ENCODE data around the gene TSPAN13. TPM values are rescaled to one million over a fixed set of nuclear protein-coding genes. Genes with fewer than 3 reads are reported as not detected.

Gene TSPAN13
- total RNA-seq, 1 experiment from 2014 or later: 208 TPM

DNA sequence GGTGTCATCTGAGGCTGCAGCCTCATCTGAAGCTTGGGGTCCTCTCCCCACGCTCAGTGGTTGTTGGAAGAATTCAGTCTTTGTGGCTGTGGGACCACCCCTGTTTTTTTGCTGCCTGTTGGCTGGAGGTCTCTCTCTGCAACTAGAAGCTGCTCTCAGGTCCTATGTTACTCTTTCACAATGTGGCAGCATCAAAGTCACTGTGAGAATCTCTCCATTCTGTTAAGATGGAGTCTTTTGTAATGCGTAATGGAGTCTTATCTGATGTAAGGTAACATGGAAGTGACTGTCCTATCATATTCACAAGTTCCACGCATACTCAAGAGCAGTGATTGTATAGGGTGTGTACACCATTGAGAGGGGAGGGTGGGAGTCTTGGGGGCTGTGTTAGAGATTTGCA, 24.9 kb downstream of the TSPAN13 start:
- Mint-ChIP-seq H3K4me1 (ENCODE audit: low read depth, unreplicated experiment) (peaks cover 5% of the 10 kb centered on the region), H3K4me3 (ENCODE audit: unreplicated experiment) (no peak overlapping the region), H3K9me3 (ENCODE audit: unreplicated experiment) (no peaks in the 10 kb centered on the region), H3K27me3 (ENCODE audit: insufficient read depth, unreplicated experiment) (no peaks in the 10 kb centered on the region), H3K36me3 (ENCODE audit: insufficient read depth, unreplicated experiment) (peaks cover 38% of the 10 kb centered on the region), H3K27ac (ENCODE audit: unreplicated experiment) (peak overlapping the region; percentile 40)
- Histone ChIP-seq H3K4me3 (ENCODE audit: low read depth, low read length) (no peak overlapping the region), H3K9me3 (no peaks in the 10 kb centered on the region), H3K36me3 (ENCODE audit: control insufficient read depth, insufficient read depth, low read length) (no peaks in the 10 kb centered on the region; the same call in 1 of the 2 replicates), H3K4me1 (peaks cover 6% of the 10 kb centered on the region), H3K27me3 (replicated peaks; ENCODE audit: control insufficient read depth, insufficient read depth, low read length) (no peaks in the 10 kb centered on the region)
- no TSS peak for BruUV-seq (replicated peaks)
- ChIA-PET POLR2A (no interaction called here), CTCF (no interaction called here)
- no peak for DNase-seq
- TF ChIP-seq, protein P1, sequence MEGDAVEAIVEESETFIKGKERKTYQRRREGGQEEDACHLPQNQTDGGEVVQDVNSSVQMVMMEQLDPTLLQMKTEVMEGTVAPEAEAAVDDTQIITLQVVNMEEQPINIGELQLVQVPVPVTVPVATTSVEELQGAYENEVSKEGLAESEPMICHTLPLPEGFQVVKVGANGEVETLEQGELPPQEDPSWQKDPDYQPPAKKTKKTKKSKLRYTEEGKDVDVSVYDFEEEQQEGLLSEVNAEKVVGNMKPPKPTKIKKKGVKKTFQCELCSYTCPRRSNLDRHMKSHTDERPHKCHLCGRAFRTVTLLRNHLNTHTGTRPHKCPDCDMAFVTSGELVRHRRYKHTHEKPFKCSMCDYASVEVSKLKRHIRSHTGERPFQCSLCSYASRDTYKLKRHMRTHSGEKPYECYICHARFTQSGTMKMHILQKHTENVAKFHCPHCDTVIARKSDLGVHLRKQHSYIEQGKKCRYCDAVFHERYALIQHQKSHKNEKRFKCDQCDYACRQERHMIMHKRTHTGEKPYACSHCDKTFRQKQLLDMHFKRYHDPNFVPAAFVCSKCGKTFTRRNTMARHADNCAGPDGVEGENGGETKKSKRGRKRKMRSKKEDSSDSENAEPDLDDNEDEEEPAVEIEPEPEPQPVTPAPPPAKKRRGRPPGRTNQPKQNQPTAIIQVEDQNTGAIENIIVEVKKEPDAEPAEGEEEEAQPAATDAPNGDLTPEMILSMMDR (IDR thresholded peaks at IDR 0.05; ENCODE audit: insufficient read depth in 1 of 2, low read depth in 1 of 2, low read length in 1 of 2, severe bottlenecking in 1 of 2, unreplicated experiment in 1 of 2): no peak
- intact Hi-C loops (cut with micrococcal nuclease; ENCODE audit: unreplicated experiment): no loop called here

DNA sequence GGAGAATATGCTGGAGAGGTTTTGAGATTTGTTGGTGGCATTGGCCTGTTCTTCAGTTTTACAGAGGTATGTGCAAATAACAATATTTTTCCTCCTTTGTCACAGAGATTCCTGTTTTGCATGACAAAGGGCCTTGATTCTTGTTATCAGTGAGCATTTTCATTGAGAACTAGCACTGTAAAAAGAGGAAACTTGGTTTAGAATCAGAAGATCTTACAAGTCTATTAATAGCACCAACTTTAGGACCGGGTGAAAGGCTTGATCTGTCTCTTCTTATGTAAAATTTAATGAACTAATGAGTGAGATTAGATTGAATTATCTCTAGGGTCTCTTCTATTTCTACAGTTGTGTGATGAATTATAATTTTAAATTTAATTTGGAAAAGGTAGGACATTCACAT, 25.5 kb downstream of the TSPAN13 start:
- no peak for DNase-seq
- peaks cover 44% of the 10 kb centered on the region for H3K36me3 Mint-ChIP-seq (ENCODE audit: insufficient read depth, unreplicated experiment)
- ChIA-PET POLR2A (no interaction called here), CTCF (no interaction called here)
- Histone ChIP-seq H3K36me3 (ENCODE audit: control insufficient read depth, insufficient read depth, low read length) (no peaks in the 10 kb centered on the region; the same call in 1 of the 2 replicates), H3K4me1 (peaks cover under 1% of the 10 kb centered on the region; the same call in 1 of the 2 replicates), H3K27me3 (replicated peaks; ENCODE audit: control insufficient read depth, insufficient read depth, low read length) (no peaks in the 10 kb centered on the region), H3K9me3 (no peaks in the 10 kb centered on the region), H3K4me3 (ENCODE audit: low read depth, low read length) (no peak overlapping the region)
- no peak overlapping the region for H3K4me3 Mint-ChIP-seq (ENCODE audit: unreplicated experiment)
- no peak overlapping the region for H3K27ac Mint-ChIP-seq (ENCODE audit: unreplicated experiment)
- no peaks in the 10 kb centered on the region for H3K9me3 Mint-ChIP-seq (ENCODE audit: unreplicated experiment)
- H3K27me3 Mint-ChIP-seq (ENCODE audit: insufficient read depth, unreplicated experiment): no peaks in the 10 kb centered on the region
- intact Hi-C loops (cut with micrococcal nuclease; ENCODE audit: unreplicated experiment): no loop called here
- H3K4me1 Mint-ChIP-seq (ENCODE audit: low read depth, unreplicated experiment): peaks cover 5% of the 10 kb centered on the region
- BruUV-seq (replicated peaks): no TSS peak
- TF ChIP-seq, protein P1 (IDR thresholded peaks at IDR 0.05; ENCODE audit: insufficient read depth in 1 of 2, low read depth in 1 of 2, low read length in 1 of 2, severe bottlenecking in 1 of 2, unreplicated experiment in 1 of 2): no peak

DNA sequence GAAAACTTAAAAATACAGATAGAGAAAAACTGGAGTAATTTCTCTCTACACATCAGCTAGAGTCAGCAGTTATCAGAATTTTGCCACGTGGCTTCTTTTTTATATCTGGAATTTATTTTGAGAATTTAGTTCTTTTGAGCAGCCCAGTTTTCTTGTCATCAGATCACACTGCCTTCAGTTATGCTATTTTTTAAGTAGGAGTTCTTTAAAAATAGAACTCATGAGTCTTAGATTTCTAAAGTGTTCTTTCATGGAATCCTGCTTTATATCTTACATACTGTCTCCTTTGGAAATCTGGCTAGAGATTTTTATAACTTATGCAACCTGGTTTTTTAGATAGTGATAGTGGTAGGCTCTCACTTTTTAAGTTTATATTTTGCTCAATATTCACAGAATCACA, 27.0 kb downstream of the TSPAN13 start:
- POLR2A ChIA-PET: no interaction called here
- Histone ChIP-seq H3K27me3 (replicated peaks; ENCODE audit: control insufficient read depth, insufficient read depth, low read length) (no peaks in the 10 kb centered on the region), H3K4me1 (peaks cover 5% of the 10 kb centered on the region), H3K4me3 (ENCODE audit: low read depth, low read length) (no peak overlapping the region), H3K36me3 (ENCODE audit: control insufficient read depth, insufficient read depth, low read length) (no peaks in the 10 kb centered on the region; the same call in 1 of the 2 replicates), H3K9me3 (no peaks in the 10 kb centered on the region)
- TF ChIP-seq, protein P1 (IDR thresholded peaks at IDR 0.05; ENCODE audit: insufficient read depth in 1 of 2, low read depth in 1 of 2, low read length in 1 of 2, severe bottlenecking in 1 of 2, unreplicated experiment in 1 of 2): no peak
- H3K36me3 Mint-ChIP-seq (ENCODE audit: insufficient read depth, unreplicated experiment): peaks cover 42% of the 10 kb centered on the region
- H3K4me3 Mint-ChIP-seq (ENCODE audit: unreplicated experiment): no peak overlapping the region
- no peak for DNase-seq
- BruUV-seq (replicated peaks): no TSS peak
- H3K27ac Mint-ChIP-seq (ENCODE audit: unreplicated experiment): no peak overlapping the region
- no peaks in the 10 kb centered on the region for H3K9me3 Mint-ChIP-seq (ENCODE audit: unreplicated experiment)
- CTCF ChIA-PET: no interaction called here
- peaks cover 5% of the 10 kb centered on the region for H3K4me1 Mint-ChIP-seq (ENCODE audit: low read depth, unreplicated experiment)
- intact Hi-C loops (cut with micrococcal nuclease; ENCODE audit: unreplicated experiment): no loop called here
- H3K27me3 Mint-ChIP-seq (ENCODE audit: insufficient read depth, unreplicated experiment): no peaks in the 10 kb centered on the region
